Esophagus muscularis mucosa (tissue), 3 donors: ENCODE measurements around the gene GRM4.

Experiments used
- CTCF ChIP-seq, 3 experiments: fragments of 200-600 bp in 2 of 3; fragments of 450-650 bp in 1 of 3; sonication (generic) in 2 of 3; IDR thresholded peaks; one replicate each; pipeline ENCODE4 v1.5.1; 2017 to 2019; ENCODE audit warnings: antibody characterized with exemption in 3 of 3, mild to moderate bottlenecking in 2 of 3, moderate library complexity in 1 of 3
- POLR2AphosphoS5 ChIP-seq, 2 donors: sonication (generic); formaldehyde crosslinking; IDR thresholded peaks; one replicate each; pipeline ENCODE4 v1.6.1; 2017; ENCODE audit warnings: antibody characterized with exemption in 2 of 2

GRCh38 chr6:34093206-34093605, 52.7 kb downstream of the GRM4 start:
- TF ChIP-seq CTCF (IDR thresholded peaks at IDR 0.05) (no peak), POLR2AphosphoS5 (IDR thresholded peaks at IDR 0.05) (no peak)
